Ramos (cell line): ENCODE measurements around the gene IFT80.

ENCODE experiments used
- in situ Hi-C: fragments of 300-500 bp; cut with MboI; formaldehyde crosslinking; loops from one replicate; pipeline ENCODE4 v1.14.3; 2022; ENCODE audit warnings: low sequenced_read_pairs; ENCODE audit not compliant: unreplicated experiment

The IFT80 gene

GRCh38 chr3:160401291-160402095 lies 2.5 kb upstream of the IFT80 start:
- in situ Hi-C loops: no loop called here

- in situ Hi-C loops: no loop called here
These were observed 1.7 kb upstream of the IFT80 start for GRCh38 chr3:160400702-160401150.

- in situ Hi-C loops: no loop called here
These were observed 1.1 kb upstream of the IFT80 start for GRCh38 chr3:160400030-160400701.

- in situ Hi-C loops: no loop called here
These were observed 253 bp downstream of the IFT80 start for GRCh38 chr3:160398820-160399124.

- in situ Hi-C loops: no loop called here
These were observed 3.7 kb downstream of the IFT80 start for GRCh38 chr3:160395297-160395696.

GRCh38 chr3:160394009-160394392 lies 5.0 kb downstream of the IFT80 start:
- in situ Hi-C loops: no loop called here

- in situ Hi-C loops: no loop called here
These were observed 5.5 kb downstream of the IFT80 start for GRCh38 chr3:160393346-160394008.

- in situ Hi-C loops: no loop called here
These were observed 6.2 kb downstream of the IFT80 start for GRCh38 chr3:160392798-160393197.

GRCh38 chr3:160390565-160391138 lies 8.4 kb downstream of the IFT80 start:
- in situ Hi-C loops: no loop called here

GRCh38 chr3:160384639-160385318 lies 14.2 kb downstream of the IFT80 start:
- in situ Hi-C loops: no loop called here

- in situ Hi-C loops: no loop called here
These were observed 17.6 kb downstream of the IFT80 start for GRCh38 chr3:160381470-160381869.

- in situ Hi-C loops: no loop called here
These were observed 19.3 kb downstream of the IFT80 start for GRCh38 chr3:160379628-160380214.

GRCh38 chr3:160378331-160379109 lies 20.5 kb downstream of the IFT80 start:
- in situ Hi-C loops: no loop called here

- in situ Hi-C loops: no loop called here
These were observed 22.3 kb downstream of the IFT80 start for GRCh38 chr3:160376681-160377080.

GRCh38 chr3:160374925-160375324 lies 24.1 kb downstream of the IFT80 start:
- in situ Hi-C loops: no loop called here

- in situ Hi-C loops: no loop called here
These were observed 24.6 kb downstream of the IFT80 start for GRCh38 chr3:160374472-160374871.

- in situ Hi-C loops: no loop called here
These were observed 25.4 kb downstream of the IFT80 start for GRCh38 chr3:160373655-160374054.

- in situ Hi-C loops: no loop called here
These were observed 26.2 kb downstream of the IFT80 start for GRCh38 chr3:160372780-160373179.
